NCI-H345 treated with DMSO at 0.1 percent for 48 hours (cell line): ENCODE measurements around the gene TRPM2.

ENCODE experiments used
- DNase-seq: peaks from one replicate; lab custom pipeline; 2025; ENCODE audit not compliant: unreplicated experiment; lab: John Stamatoyannopoulos, UW

The TRPM2 gene

DNA sequence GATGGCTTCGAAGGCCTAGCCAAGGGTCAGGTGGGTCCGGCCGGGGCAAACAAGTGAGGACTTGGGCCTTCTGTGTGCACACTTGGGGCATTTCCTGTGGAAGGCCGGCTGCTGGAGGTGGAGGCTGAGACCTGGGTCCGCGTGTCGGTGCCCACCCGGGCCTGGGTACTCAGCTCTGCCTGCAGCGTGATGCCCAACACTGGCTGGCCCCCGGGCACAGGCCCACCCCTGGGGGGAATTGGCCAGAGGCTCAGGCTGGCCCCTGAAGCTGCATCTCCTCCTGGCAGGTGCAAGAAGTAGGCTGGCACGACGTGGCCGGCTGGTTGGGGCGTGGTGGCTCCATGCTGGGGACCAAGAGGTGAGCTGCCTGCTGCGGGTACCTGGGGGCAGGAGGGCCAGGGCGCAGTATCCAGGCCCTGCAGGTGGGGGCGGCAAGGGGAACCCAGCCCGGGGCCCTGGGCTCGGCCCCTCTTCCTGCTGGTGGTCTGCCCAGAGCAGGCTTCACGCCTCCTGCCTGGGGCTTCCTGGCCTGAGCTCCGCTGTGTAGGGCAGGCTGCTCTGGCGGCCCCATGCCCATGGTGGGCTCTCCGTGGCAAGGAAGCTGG is 31.5 kb upstream of the TRPM2 start:
- no peak for DNase-seq

DNA sequence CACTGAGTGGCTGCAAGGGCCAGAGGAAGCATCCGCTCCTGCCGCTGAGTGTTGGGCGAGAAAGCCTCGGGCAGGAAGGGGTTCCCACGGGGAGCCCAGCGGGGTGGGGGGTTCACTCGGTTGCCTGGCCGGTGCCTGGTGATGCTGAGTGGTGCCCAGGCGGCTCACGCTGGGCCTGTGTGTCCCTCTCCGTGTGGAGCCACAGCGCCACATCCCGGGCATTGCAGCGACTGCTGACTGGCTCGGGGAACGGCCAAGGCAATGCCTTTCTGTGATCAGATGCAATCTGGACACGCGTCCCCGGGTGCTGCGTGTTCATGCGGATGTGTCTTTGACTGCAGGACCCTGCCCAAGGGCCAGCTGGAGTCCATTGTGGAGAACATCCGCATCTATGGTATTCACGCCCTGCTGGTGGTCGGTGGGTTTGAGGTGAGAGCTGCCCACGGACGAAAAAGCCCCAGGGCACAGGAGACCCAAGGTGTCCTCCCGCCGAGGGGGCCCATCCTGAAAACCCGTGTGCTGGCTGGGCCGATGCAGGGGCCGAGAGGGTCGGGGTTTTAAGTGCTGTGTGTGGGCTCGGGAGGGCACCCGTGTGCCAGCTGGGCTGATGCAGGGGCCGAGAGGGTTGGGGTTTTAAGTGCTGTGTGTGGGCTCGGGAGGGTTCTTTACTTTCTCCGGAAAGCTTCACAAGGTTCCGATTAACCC is 30.6 kb upstream of the TRPM2 start:
- no peak for DNase-seq

DNA sequence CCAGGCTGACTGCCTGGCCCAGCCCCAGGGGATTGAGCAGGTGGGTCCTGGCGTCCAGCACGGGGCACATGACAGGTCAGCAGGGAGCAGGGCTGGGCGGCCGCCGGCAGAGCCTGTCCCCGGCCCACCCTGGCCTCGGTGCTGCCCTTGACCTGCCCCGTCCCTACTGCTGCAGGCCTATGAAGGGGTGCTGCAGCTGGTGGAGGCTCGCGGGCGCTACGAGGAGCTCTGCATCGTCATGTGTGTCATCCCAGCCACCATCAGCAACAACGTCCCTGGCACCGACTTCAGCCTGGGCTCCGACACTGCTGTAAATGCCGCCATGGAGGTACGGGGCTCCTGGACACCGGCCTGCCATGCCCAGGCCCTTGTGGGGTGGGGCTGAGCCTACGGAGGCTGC is 29.8 kb upstream of the TRPM2 start:
- no peak for DNase-seq

DNA sequence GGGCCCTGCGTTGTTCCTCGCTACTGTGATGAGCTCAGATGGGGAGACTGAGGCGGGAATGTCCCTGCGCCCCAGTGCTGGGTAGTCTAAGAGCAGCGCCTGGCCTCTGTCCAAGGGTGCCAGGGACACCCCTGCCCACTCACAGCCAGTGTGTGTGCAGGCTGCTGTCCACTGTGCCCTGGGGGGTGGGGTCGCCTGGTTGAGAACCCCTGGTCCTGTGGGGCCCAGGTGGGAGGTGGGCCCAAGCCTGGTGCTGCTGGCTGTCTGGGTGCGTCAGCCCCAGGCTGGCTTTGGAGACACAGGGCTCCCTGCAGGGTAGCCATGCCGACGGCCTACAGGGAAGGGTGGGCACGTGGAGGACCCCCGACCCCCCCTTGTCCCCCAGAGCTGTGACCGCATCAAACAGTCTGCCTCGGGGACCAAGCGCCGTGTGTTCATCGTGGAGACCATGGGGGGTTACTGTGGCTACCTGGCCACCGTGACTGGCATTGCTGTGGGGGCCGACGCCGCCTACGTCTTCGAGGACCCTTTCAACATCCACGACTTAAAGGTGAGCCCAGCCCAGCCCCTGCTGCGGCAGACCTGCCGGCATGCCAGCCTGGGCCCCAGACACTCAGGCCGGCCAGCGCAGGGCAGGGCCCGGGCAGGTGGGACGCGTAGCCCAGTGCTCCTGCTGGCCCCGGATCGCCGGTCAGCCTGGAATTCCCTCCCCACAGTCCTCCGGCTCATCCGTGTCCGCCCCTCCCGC is 29.1 kb upstream of the TRPM2 start:
- no peak for DNase-seq

DNA sequence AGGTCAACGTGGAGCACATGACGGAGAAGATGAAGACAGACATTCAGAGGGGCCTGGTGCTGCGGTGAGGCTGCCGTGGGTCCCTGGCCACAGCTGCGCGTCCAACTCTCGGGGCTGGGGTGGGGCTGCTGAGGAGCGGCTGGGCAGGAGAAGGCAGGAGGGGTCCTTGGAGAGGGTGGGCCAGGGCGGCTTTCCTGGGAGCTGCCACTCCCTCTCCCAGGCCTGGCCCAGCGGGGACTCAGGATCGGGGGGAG is 28.6 kb upstream of the TRPM2 start:
- DNase-seq = no peak

DNA sequence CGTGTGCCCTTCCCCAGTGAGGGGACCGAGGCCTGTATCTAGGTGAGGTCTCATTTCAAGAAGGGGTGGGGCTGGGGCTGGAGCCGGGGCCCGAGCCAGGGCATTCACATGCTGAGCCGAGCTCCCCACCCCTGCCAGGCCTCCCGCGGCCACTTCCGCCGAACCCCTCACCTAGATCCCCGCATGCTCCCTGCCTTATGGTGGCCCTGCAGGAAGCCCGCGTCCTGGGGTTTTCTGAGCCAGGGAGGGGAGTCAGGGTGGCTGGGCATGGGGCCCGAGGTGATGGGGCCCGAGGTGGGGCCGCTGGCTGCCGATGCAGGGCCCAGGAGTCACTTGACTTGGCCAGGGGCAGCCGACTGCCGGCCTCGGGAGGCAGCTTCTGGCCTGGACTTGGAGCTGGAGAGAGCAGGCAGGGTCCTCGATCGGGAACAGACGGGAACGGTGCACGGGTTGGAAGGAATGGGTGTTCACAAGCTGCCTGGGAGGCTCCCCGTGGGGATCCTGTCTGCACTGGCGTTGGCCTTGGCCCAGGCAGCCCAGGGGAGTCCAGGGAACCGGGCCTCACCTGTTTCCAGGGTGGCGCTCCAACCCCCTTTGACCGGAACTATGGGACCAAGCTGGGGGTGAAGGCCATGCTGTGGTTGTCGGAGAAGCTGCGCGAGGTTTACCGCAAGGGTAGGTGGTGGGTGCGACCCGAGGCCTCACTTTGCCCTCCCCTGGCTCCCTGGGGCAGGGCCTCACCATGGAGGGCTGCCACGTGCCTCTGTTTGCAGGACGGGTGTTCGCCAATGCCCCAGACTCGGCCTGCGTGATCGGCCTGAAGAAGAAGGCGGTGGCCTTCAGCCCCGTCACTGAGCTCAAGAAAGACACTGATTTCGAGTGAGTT is 27.8 kb upstream of the TRPM2 start:
- no peak for DNase-seq

DNA sequence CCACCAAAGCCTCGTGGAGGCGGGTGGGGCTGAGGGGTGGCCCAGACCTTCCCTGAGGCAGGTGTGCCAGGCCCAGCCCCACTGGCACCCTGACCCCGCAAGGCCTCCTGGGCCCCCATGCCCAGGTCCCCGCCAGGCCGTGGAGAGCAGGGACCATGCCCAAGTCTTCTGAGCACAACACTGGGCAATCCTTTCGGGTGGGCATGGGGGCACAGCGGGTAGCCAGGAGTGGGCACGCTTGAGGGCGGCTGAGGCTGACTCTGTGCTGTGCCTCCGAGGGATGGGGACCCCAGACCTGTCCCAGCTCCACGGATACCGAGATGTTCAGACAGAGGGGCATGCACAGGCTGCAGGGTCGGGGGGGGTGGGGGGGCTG is 27.2 kb upstream of the TRPM2 start:
- DNase-seq = no peak

DNA sequence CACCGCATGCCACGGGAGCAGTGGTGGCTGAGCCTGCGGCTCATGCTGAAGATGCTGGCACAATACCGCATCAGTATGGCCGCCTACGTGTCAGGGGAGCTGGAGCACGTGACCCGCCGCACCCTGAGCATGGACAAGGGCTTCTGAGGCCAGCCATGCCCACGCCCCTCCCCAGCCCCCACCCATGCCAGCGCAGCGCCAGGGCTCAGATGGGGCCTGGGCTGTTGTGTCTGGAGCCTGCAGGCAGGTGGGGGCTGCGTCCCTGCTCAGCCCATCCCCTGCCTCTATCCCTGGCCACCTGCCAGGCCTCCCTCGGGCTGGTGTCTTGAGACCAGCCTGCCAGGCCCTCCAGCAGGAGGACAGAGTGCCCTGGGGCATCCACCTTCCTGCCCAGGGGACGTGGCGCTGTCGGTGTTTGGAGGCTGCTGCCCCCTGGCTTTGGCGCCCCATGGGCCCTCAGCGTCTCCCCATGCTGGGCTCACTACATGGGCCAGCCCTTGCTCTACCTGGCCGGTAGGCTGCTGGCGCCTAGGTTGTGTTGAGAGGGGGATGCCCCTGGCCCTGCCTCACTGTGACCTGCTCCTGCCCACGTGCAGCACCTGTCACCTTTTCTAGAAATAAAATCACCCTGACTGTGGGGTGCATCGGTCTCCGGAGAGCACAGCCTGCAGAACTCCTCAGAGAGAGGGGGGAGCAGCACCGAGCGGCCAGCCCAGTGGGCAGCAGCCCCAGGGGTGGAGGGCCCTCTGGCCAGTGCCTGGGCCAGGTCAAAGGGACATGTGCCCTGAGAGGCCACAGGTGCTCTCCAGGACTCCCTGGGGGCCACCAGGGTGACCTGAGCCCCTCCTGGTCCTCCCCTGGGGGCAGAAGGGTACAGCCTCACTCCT is 26.5 kb upstream of the TRPM2 start:
- DNase-seq = no peak

DNA sequence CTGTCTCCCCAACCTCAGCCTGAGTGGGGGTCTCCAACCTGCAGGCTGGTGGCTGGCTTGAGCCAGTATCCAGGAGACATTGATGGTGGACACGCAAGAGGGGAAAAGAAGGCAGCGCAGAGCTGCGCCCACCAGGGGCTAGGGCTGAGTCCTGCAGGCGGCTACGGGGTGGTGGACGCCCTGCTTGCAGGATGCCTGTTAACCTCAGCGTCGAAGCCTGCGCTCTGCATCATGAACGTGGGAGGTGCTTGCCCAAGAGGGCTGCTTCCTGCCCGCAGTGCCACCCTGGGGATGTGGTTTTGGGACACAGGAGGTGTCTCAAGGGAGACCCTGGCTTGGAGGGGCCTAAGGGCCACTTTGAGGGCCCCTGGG is 25.8 kb upstream of the TRPM2 start:
- DNase-seq = no peak

DNA sequence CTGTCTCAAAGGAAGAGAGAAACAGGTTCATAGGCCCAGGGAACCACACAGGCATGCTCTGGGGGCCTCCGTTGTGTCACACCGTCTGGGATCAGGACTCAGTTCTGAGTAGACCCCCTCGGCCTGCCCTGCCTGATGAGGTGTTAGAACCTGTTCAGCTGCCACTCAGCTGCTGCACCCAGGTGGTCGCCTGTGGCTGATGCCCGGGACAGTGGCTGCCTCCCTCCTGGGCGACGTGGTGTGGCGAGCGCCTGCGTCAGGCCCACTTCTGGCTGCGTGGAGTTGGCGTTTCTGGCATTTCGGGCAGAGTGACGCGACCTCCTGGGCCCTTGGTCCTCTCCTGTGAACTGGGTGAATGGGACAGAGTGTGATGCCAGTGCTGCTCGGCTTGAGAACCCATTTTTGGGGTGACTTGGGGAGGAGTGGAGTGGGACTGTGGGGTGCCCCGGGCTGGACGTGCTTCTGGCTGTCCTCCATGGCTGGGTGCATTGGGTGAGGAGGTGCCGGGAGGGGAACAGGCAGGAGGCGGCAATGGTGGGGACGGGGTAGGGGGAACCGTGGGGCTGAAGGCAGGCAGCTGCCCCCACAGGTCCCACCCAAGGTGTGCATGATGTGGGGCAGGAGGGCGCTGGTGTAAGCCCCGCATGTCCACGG is 25.1 kb upstream of the TRPM2 start:
- DNase-seq = no peak

DNA sequence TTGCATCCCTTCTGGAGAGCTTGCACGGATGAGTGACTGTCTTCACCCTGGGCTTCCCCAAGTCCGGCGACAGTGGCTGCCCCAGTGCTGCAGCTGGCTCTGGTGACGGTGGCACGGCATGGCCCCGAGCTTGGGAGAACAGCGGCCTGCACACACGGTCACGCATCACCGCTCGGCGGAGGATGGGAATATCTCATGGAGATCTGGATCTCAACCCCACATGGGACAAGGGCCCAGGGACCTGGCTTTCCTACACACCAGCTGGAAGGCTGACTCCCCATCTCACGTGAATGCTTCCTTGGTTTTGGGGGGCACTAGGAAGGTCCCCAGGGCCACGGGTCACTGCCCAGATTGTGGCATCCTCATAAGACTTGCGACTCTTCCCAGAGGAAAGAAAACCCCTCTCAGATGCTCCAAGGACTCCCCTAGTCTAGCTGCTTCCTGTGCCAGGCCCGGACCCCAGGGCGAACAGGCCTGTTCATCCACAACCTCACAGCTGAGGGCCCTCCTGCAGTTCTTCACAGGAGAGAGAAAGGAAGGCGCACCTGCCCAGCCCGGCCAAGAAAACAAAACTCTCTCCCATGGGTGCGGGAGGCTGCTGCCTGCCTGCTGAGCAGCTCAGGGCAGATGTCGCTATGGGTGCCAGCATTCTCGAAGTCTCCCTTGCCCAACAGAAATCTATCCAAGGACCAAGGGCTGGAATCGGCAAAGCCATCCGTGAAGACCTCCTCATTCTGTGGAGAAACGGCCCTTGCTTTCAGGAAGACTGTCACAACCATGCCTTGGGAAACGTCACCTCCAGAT is 24.1 kb upstream of the TRPM2 start:
- DNase-seq = peak; percentile 76

DNA sequence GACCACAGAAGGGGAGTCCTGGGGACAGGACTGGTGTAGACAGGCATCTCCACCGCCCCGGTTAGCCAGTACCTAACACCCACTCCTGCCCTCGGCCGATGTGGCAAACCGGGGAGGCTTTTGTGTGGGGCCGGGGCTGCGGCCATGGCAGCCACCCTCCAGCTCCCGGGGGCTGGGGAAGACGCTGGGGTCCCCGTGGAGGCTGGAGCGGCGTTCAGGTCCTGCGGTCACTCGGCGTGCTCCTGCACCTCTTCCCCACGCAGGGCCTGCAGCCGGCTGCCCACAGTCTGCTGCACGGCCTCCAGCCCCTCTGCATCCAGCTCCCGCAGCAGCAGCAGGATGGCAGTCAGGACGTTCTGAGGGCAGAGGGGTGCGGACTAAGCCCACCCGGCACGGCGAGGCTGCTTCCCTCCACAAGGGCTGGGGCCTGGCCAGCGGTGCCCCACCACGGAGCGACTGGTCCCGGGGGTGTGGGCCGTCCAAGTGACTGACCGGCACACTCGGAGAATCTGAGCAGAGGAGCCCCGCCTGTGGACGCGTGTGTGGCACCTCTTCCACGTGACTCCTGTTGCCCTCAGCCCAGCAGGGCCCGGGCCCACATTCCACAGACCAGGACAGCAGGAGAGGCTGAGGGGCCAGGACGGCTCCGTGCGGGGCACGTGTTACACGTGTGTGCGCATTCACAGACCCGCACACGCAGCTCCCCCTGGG is 23.3 kb upstream of the TRPM2 start:
- no peak for DNase-seq

DNA sequence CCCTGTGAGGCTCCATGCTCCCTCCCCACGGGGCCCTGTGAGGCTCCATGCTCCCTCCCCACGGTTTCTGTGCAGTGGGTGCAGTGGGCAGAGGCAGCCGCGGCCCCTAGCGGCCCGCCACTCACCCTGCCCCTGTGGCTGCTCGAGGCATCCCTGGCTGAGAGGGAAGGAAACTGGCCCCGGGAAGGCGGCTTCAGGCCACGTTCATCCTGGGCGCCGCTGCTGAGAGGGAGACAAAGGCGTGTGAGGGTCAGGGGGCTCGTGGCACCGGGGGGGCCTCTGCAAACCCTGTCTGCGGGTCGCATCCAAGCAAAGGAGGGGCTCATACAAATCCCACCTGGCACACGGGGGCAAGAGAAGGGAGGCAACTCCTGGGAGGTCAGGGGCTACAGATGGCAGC is 22.7 kb upstream of the TRPM2 start:
- no peak for DNase-seq

DNA sequence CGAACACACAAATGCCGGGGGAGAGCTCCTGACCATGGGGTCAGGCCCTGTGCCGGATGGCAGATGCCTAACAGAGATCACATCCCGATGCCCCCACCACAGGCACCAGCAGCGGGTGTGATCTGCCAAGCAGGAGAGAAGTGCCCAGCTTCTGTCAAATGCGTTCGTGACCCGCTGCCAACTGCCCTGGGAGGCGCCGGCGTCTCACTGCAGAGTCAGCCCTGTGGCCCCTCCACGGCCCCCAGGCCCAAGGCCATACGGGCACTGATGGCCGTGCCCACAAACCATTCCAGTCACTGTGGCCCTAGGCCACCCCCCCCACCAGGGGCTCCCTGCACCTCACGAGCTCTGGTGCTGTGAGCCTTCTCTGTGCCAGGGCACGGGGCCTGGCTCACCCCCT is 22.2 kb upstream of the TRPM2 start:
- DNase-seq = no peak

DNA sequence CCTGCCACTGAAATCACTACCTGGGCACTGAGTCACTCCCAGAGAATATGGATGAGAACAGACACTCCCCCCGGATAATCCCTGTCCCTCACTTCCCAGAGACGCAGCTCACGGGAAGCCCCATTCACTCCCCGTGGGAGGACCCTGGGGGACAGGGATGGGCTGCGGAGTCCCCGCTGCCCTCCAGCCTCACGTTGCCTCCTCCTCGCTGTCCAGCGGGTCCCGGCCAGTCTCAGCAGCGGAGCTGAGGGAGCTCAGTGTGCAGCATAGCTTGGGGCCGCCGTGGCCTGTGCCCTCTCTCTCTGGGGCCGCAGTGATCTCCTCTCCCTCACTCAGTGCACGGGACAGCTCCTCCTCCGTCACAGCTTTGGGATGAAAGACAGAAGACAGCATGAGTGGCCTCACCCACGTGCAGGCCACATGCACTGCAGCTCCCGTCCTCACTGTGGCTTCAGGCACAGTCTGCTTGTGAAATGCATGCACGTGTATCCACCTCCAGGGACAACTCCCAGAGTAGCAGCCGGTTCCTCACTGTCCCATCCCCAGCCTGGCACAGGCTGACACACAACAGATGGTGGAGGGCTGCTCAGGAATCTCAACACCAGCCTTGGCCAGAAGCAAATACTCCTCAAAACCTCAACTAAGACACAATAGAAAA is 21.6 kb upstream of the TRPM2 start:
- DNase-seq = no peak

DNA sequence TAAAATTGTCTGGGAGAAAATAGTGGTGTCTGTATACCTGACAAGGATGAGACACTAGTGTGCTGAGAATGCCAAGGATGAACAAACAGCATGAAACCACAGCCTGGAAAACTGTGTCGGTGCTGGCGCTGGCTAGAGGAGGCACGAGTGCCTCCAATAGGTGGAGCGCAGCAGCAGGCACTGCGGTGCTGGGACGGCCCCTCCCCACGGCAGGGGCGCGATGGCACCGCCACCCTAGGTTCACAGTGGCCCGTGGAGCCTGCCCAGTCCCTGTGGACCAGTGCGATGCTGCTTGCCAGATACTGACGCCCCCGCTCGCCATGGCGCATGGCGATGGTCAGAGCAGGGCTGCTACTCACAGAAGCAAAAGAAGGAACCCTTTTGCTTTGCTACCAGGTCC is 21.0 kb upstream of the TRPM2 start:
- no peak for DNase-seq

DNA sequence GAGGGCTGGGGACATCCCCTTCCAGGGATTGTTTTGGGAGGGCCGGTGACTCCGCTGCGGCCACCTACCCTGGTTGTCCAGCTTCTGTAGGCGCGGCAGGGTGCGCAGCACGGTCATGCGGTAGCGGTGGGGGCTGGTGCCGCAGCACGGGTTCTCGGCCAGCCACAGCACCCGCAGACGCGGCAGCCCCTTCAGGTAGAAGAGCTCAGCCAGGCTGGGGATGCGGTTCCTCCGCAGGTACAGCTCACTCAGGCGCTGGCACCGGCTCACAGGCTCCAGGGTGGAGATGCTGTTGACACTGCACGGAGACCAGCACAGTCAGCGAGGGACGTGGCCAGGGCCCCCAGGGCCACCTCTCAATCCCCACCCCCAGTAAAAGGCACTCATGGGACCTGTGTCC is 20.5 kb upstream of the TRPM2 start:
- DNase-seq = no peak
